ENCODE results near the gene C3orf22.

Gene C3orf22

GRCh38 chr3:126527006-126527405 is 31.7 kb downstream of the C3orf22 start:
- DNase-seq, result no peak

GRCh38 chr3:126526668-126527005 is 32.1 kb downstream of the C3orf22 start:
- no peak for DNase-seq

GRCh38 chr3:126525853-126526667 is 32.7 kb downstream of the C3orf22 start:
- DNase-seq, result no peak

GRCh38 chr3:126525091-126525852 is 33.5 kb downstream of the C3orf22 start:
- no peak for DNase-seq

- no peak for DNase-seq
These were observed 34.2 kb downstream of the C3orf22 start for GRCh38 chr3:126524429-126524988.

GRCh38 chr3:126523745-126524428 is 34.8 kb downstream of the C3orf22 start, which contains the start of gene CHST13:
Gene CHST13 (plus strand): TSS chr3:126524155. CDS start chr3:126524333, 178 bp downstream.
- DNase-seq, result no peak

GRCh38 chr3:126522363-126522788 is 36.4 kb downstream of the C3orf22 start:
- DNase-seq, result no peak

GRCh38 chr3:126521122-126521891 is 37.4 kb downstream of the C3orf22 start:
- no peak for DNase-seq

- no peak for DNase-seq
These were observed 39.0 kb downstream of the C3orf22 start for GRCh38 chr3:126519506-126520455.

- no peak for DNase-seq
These were observed 40.0 kb downstream of the C3orf22 start for GRCh38 chr3:126518779-126519177.

GRCh38 chr3:126517986-126518778 is 40.5 kb downstream of the C3orf22 start:
- DNase-seq, result no peak

- DNase-seq, result no peak
These were observed 41.3 kb downstream of the C3orf22 start, which contains the start of gene UROC1 for GRCh38 chr3:126517291-126517951. Gene UROC1 (minus strand): TSS chr3:126517773. CDS start chr3:126517719, 54 bp downstream.

GRCh38 chr3:126516936-126517290 is 41.8 kb downstream of the C3orf22 start:
- no peak for DNase-seq

- no peak for DNase-seq
These were observed 42.4 kb downstream of the C3orf22 start for GRCh38 chr3:126516152-126516935.

- DNase-seq, result no peak
These were observed 43.5 kb downstream of the C3orf22 start for GRCh38 chr3:126515066-126515706.

- no peak for DNase-seq
These were observed 44.6 kb downstream of the C3orf22 start for GRCh38 chr3:126514161-126514560.

- DNase-seq, result no peak
These were observed 45.6 kb downstream of the C3orf22 start for GRCh38 chr3:126512916-126513650.

- DNase-seq, result no peak
These were observed 46.7 kb downstream of the C3orf22 start for GRCh38 chr3:126512026-126512425.

Measured in NCI-H187 treated with DMSO at 0.1 percent for 48 hours (cell line).